K562 (cell line): ENCODE data around the gene CASKIN2. TPM values are rescaled to one million over a fixed set of nuclear protein-coding genes. Genes with fewer than 3 reads are reported as not detected.
A peak's percentile ranks its signal among the peaks of the same experiment; 100 is the strongest.

Source experiments
- ADNP ChIP-seq: fragments of 200-800 bp; sonication (Bioruptor generic); IDR thresholded peaks from 2 replicates; pipeline ENCODE4 v1.6.1; 2016; ENCODE audit warnings: missing genetic modification characterization, missing compliant biosample characterization
- DPF2 ChIP-seq: fragments of 450-650 bp; IDR thresholded peaks from 2 replicates; pipeline ENCODE4 v1.6.1; 2016
- EWSR1 ChIP-seq: fragments of 450-650 bp; IDR thresholded peaks from 2 replicates; pipeline ENCODE4 v1.6.1; 2018; ENCODE audit warnings: borderline replicate concordance, mild to moderate bottlenecking, low read depth, moderate library complexity; ENCODE audit not compliant: partially characterized antibody
- HDAC2 ChIP-seq: fragments of 450-650 bp; IDR thresholded peaks from 2 replicates; pipeline ENCODE4 v1.6.1; 2016; ENCODE audit warnings: mild to moderate bottlenecking
- ILF3 ChIP-seq: fragments of 450-650 bp; IDR thresholded peaks from 2 replicates; pipeline ENCODE4 v1.6.1; 2018; ENCODE audit warnings: antibody characterized with exemption, mild to moderate bottlenecking, moderate library complexity, borderline replicate concordance
- KDM1A ChIP-seq, 2 experiments: fragments of 450-650 bp; IDR thresholded peaks; 2 replicates each; pipeline ENCODE4 v1.6.1; 2016; ENCODE audit warnings: mild to moderate bottlenecking in 2 of 2
- KDM2B ChIP-seq: fragments of 250-450 bp; sonication (Bioruptor Pico); IDR thresholded peaks from 2 replicates; pipeline ENCODE4 v1.8.0; 2021; ENCODE audit warnings: mild to moderate bottlenecking, moderate library complexity
- L3MBTL2 ChIP-seq: fragments of 450-650 bp; IDR thresholded peaks from 2 replicates; pipeline ENCODE4 v1.6.1; 2016; ENCODE audit warnings: mild to moderate bottlenecking, moderate library complexity
- NONO ChIP-seq, 2 experiments: fragments of 200-400 bp in 1 of 2; fragments of 450-650 bp in 1 of 2; formaldehyde crosslinking in 1 of 2; IDR thresholded peaks; 2 replicates each; pipeline ENCODE4 v1.6.1; 2017; ENCODE audit warnings: low read depth in 2 of 2, mild to moderate bottlenecking in 2 of 2, moderate library complexity in 2 of 2, low read length in 1 of 2
- ZNF384 ChIP-seq: IDR thresholded peaks from 2 replicates; pipeline ENCODE4 v1.6.1; 2012; ENCODE audit warnings: low read depth, low read length, improper control_type of control experiment
- ZNF444 ChIP-seq: fragments of 250-450 bp; sonication (Bioruptor Pico); IDR thresholded peaks from 2 replicates; pipeline ENCODE4 v1.4.0; 2020; ENCODE audit warnings: mild to moderate bottlenecking, moderate library complexity
- ZNF830 ChIP-seq: fragments of 250-450 bp; sonication (Bioruptor Pico); IDR thresholded peaks from 2 replicates; pipeline ENCODE4 v1.5.0; 2021; ENCODE audit warnings: mild to moderate bottlenecking
- polyA plus RNA-seq, 8 experiments: library from polyadenylated mRNA; depleted of rRNA in 4 of 8; stranded (reverse) in 5 of 8; unstranded in 3 of 8; fragments of >200 nt; fragmentation: Nextera tagmentation in 2 of 8; fragmentation: Illumina TruSeq in 1 of 8; extraction: Ambion mirVana in 2 of 8; extraction: Trizol in 1 of 8; gene quantifications; 2 replicates each; pipeline versions ENCODE4 v1.2.1 to v1.2.3, GENCODE V29; 2011 to 2014; ENCODE audit warnings: inconsistent platforms in 1 of 8, missing spikeins in 1 of 8
- total RNA-seq, 7 experiments: library from RNA; depleted of rRNA in 6 of 7; stranded (reverse); fragments of >200 nt in 6 of 7; fragmentation: Illumina TruSeq in 2 of 7; extraction: Trizol in 2 of 7; gene quantifications; 2 replicates each; pipeline versions ENCODE4 v1.2.1 to v1.2.3, GENCODE V29; 2011 to 2021; ENCODE audit warnings: low replicate concordance in 1 of 7
- TF ChIP-seq, protein P1 (sequence below): sonication (generic); formaldehyde crosslinking; IDR thresholded peaks from 2 replicates; pipeline ENCODE4 v1.8.1; 2023; ENCODE audit warnings: mild to moderate bottlenecking, missing genetic modification reagents
- TF ChIP-seq, protein P2 (sequence below): sonication (generic); formaldehyde crosslinking; IDR thresholded peaks from 2 replicates; pipeline ENCODE4 v1.9.0; 2022; ENCODE audit warnings: mild to moderate bottlenecking, missing genetic modification reagents
- TF ChIP-seq, protein P3 (sequence below): sonication (generic); formaldehyde crosslinking; IDR thresholded peaks from 2 replicates; pipeline ENCODE4 v1.8.0; 2022; ENCODE audit warnings: missing genetic modification reagents, mild to moderate bottlenecking, moderate library complexity, borderline replicate concordance
- TF ChIP-seq, protein P4 (sequence below): fragments of 200-800 bp; sonication (Bioruptor generic); IDR thresholded peaks from 2 replicates; pipeline ENCODE4 v1.6.1; 2017; ENCODE audit warnings: missing genetic modification characterization, missing compliant biosample characterization
- TF ChIP-seq, protein P5 (sequence below), 2 experiments: IDR thresholded peaks; 2 replicates each; pipeline ENCODE4 v1.6.1; 2011; ENCODE audit warnings: borderline replicate concordance in 1 of 2, control low read depth in 1 of 2, low read depth in 1 of 2, low read length in 1 of 2, mild to moderate bottlenecking in 1 of 2, mixed read lengths in 1 of 2, moderate library complexity in 1 of 2; ENCODE audit not compliant: insufficient read depth in 1 of 2, insufficient read length in 1 of 2, poor library complexity in 1 of 2, severe bottlenecking in 1 of 2; ENCODE audit errors: extremely low read depth in 1 of 2

Gene CASKIN2
- total and polyA plus RNA-seq, 9 of the 15 experiments (the other 6 are each of a cell fraction or from before 2014, with no cell fraction given) = 0.01 to 12.2 (median 2.1) TPM

DNA sequence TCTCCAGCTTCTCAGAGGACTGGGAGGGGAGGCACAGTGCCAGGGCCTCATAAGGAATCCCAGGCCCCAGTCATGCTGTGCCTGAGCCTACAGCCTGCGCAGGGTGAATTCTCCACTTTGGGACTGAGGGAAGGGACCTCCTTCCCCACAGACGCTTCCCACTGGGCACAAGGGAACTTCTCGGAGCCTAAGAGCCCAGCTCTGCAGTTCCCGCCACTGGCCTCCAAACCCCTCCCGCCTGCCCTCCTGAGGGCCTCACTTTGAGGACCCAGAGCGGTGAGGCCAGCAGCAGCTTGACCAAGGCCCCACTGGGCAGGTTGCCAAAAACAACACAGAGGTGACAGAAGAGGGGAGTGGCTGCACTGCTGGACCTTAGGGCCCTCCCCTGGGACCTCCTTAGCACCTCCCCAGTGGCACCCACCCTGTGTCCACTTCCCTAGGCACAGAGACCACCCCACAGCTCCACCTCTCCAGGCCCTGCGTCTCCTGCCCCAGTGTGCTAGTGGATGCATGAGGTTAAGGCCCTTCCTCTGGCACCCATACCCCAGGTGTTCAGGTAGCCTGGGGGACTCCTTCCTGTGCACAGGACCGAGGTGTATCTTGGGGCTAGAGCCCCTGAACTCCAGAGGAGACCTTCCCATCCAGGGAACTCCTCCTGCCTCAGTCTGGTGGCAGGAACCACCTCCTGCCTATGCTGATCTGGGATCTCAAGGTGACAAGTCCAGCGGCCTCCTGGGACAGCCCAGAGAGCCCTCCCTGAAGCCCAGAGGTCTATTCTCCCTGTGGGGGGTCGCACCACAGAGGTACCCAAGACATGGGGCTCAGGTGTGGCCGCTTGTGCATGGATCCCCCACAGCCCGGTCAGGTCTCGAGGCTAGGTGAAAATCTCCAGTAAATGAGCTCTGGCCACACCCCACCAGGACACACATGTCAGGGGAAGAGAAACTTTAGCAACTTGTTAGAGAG is 3.4 kb downstream of the CASKIN2 start (continued):
- TF ChIP-seq, protein P1, sequence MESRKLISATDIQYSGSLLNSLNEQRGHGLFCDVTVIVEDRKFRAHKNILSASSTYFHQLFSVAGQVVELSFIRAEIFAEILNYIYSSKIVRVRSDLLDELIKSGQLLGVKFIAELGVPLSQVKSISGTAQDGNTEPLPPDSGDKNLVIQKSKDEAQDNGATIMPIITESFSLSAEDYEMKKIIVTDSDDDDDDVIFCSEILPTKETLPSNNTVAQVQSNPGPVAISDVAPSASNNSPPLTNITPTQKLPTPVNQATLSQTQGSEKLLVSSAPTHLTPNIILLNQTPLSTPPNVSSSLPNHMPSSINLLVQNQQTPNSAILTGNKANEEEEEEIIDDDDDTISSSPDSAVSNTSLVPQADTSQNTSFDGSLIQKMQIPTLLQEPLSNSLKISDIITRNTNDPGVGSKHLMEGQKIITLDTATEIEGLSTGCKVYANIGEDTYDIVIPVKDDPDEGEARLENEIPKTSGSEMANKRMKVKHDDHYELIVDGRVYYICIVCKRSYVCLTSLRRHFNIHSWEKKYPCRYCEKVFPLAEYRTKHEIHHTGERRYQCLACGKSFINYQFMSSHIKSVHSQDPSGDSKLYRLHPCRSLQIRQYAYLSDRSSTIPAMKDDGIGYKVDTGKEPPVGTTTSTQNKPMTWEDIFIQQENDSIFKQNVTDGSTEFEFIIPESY = peak; percentile 95
- TF ChIP-seq EWSR1 (no peak), ZNF444 (CRISPR knock-in tag) (no peak), DPF2 (0 out of 2 replicates have a peak, but pooled peaks have one; percentile 17), NONO (IDR thresholded peaks at IDR 0.05; ENCODE audit: low read depth in 2 of 2, low read length in 1 of 2) (no peak), HDAC2 (peak; percentile 15), L3MBTL2 (0 out of 2 replicates have a peak, but pooled peaks have one; percentile 38), ZNF830 (no peak), KDM2B (CRISPR knock-in tag) (no peak), ILF3 (no peak), ZNF384 (no peak), KDM1A (IDR thresholded peaks at IDR 0.05) (peak in 1 of 2 experiments; percentile 0; a peak in 1 of 4 replicates), ADNP (0 out of 2 replicates have a peak, but pooled peaks have one; percentile 1)
- TF ChIP-seq, protein P2, sequence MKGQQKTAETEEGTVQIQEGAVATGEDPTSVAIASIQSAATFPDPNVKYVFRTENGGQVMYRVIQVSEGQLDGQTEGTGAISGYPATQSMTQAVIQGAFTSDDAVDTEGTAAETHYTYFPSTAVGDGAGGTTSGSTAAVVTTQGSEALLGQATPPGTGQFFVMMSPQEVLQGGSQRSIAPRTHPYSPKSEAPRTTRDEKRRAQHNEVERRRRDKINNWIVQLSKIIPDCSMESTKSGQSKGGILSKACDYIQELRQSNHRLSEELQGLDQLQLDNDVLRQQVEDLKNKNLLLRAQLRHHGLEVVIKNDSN (CRISPR knock-in tag) = peak; percentile 19; the same call in 1 of the 2 replicates
- TF ChIP-seq, protein P3, sequence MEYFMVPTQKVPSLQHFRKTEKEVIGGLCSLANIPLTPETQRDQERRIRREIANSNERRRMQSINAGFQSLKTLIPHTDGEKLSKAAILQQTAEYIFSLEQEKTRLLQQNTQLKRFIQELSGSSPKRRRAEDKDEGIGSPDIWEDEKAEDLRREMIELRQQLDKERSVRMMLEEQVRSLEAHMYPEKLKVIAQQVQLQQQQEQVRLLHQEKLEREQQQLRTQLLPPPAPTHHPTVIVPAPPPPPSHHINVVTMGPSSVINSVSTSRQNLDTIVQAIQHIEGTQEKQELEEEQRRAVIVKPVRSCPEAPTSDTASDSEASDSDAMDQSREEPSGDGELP (CRISPR knock-in tag) = peak; percentile 43; the same call in 1 of the 2 replicates
- TF ChIP-seq, protein P4, sequence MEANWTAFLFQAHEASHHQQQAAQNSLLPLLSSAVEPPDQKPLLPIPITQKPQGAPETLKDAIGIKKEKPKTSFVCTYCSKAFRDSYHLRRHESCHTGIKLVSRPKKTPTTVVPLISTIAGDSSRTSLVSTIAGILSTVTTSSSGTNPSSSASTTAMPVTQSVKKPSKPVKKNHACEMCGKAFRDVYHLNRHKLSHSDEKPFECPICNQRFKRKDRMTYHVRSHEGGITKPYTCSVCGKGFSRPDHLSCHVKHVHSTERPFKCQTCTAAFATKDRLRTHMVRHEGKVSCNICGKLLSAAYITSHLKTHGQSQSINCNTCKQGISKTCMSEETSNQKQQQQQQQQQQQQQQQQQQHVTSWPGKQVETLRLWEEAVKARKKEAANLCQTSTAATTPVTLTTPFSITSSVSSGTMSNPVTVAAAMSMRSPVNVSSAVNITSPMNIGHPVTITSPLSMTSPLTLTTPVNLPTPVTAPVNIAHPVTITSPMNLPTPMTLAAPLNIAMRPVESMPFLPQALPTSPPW (CRISPR knock-in tag) = peak; percentile 28; the same call in 1 of the 2 replicates
- TF ChIP-seq, protein P5, sequence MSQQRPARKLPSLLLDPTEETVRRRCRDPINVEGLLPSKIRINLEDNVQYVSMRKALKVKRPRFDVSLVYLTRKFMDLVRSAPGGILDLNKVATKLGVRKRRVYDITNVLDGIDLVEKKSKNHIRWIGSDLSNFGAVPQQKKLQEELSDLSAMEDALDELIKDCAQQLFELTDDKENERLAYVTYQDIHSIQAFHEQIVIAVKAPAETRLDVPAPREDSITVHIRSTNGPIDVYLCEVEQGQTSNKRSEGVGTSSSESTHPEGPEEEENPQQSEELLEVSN (IDR thresholded peaks at IDR 0.05; ENCODE audit: borderline replicate concordance in 1 of 2, extremely low read depth in 1 of 2, insufficient read depth in 1 of 2, insufficient read length in 1 of 2, low read depth in 1 of 2, low read length in 1 of 2, poor library complexity in 1 of 2, severe bottlenecking in 1 of 2) = peak; percentile 43 to 53
